Epithelial cell of proximal tubule (primary cell): ENCODE data around the gene NUP155. TPM values are rescaled to one million over a fixed set of nuclear protein-coding genes. Genes with fewer than 3 reads are reported as not detected.
"Not testable (repeated sequence)": the region's sequence is repeated elsewhere in the genome, so short reads cannot be mapped to it uniquely, and the experiment has no call there.

Source experiments
- DNase-seq: peaks from one replicate; pipeline ENCODE4 v3.0.0-alpha.2; 2011; ENCODE audit warnings: low read depth
- H3K4me3 ChIP-seq: 2 replicates; pipeline ENCODE4 v1.5.1; 2011; ENCODE audit warnings: low read depth, mild to moderate bottlenecking, low read length
- total RNA-seq: library from RNA; depleted of rRNA; stranded (reverse); fragments of >200 nt; gene quantifications from 2 replicates; pipeline ENCODE4 v1.2.3, GENCODE V29; 2015
- TF ChIP-seq, protein P1 (sequence below): conservative IDR thresholded peaks from 2 replicates; pipeline ENCODE4 v1.5.1; 2012; ENCODE audit warnings: low read depth, mild to moderate bottlenecking, low read length

NUP155 gene
- total RNA-seq, 1 donor from 2014 or later, result 28.4 TPM

DNA sequence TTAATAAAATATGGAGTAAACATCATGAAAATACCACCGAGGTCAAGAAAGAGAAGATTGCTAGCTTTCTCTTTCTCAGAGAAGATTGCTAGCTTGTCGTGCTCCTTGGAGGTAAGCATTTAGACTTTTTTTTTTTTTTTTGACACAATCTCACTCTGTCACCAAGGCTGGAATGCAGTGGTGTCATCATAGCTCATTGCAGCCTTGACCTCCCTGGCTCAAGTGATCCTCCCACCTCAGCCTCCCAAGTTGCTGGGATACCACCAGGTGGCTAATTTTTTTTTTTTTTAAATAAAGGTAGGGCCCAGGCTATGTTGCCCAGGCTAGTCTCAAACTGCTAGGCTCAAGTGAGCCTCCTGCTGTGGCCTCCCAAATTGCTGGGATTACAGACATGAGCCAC lies 95.4 kb downstream of the NUP155 start:
- no peak overlapping the region for H3K4me3 ChIP-seq
- TF ChIP-seq, protein P1, sequence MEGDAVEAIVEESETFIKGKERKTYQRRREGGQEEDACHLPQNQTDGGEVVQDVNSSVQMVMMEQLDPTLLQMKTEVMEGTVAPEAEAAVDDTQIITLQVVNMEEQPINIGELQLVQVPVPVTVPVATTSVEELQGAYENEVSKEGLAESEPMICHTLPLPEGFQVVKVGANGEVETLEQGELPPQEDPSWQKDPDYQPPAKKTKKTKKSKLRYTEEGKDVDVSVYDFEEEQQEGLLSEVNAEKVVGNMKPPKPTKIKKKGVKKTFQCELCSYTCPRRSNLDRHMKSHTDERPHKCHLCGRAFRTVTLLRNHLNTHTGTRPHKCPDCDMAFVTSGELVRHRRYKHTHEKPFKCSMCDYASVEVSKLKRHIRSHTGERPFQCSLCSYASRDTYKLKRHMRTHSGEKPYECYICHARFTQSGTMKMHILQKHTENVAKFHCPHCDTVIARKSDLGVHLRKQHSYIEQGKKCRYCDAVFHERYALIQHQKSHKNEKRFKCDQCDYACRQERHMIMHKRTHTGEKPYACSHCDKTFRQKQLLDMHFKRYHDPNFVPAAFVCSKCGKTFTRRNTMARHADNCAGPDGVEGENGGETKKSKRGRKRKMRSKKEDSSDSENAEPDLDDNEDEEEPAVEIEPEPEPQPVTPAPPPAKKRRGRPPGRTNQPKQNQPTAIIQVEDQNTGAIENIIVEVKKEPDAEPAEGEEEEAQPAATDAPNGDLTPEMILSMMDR, result no peak
- no peak for DNase-seq

DNA sequence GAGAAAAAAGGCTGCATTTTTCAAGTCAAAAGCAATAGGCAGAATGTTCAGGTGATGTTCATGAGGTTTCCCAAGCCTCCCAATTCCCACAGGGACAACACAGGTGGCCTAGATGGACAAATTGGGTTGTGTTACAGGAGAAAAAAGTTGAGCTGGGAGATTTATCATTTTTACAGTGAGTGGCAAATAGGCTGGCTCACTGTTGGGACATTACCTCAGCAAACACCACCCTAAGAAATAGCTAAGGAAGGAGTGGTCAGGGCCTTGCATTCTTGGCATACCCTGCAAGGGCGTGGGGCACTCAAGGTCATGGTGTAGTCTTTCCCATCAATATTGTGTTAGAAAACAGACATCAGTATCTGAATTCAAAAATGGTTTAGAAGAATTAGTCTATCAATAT lies 98.4 kb downstream of the NUP155 start:
- H3K4me3 ChIP-seq, result no peak overlapping the region
- TF ChIP-seq, protein P1, result no peak
- peak; percentile 38 for DNase-seq

DNA sequence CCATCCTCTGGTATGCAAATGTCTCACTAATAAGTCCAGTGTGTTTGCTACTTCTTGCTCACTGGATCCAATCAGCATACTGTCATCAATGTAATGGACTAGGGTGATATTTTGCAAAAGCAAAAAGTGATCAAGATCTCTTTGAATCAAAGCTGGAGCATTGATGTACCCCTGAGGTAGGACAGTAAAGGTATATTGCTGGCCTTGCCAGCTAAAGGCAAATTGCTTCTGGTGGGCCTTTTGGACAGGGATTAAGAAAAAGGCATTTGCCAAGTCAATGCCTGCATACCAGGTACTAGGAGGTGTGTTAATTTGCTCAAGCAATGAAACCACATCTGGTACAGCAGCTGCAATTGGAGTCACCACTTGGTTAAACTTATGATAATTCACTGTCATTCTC lies 102.8 kb downstream of the NUP155 start:
- not testable (repeated sequence) for DNase-seq, H3K4me3 ChIP-seq

DNA sequence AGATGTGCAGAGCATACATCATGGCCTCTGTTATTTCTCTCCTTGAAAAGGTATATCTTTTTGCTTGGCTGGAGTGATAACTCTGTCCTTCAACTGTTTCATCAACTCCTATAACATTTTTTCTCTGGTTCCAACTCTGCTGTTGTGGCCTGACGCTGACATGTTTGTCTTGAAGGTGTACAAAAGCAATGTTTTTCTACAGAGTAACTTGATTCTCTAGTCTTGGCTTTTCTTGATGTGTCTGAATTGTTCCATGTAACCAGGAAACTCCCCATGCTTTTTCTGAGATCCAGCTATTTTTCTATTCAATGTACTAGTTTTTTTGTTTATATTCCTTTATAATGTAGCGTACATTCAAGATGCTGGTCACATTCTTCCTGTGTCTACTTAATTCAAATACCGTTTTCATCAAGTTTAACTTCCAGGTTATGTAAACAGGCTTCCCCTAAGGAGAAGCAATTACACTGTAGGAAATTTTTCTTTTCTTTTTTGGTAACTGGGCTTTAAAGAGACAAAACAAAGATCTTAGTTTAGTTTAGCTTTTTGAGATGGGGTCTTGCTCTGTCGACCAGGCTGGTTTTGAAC lies 115.0 kb downstream of the NUP155 start:
- H3K4me3 ChIP-seq, result no peak overlapping the region
- no peak for DNase-seq
- TF ChIP-seq, protein P1, result no peak

DNA sequence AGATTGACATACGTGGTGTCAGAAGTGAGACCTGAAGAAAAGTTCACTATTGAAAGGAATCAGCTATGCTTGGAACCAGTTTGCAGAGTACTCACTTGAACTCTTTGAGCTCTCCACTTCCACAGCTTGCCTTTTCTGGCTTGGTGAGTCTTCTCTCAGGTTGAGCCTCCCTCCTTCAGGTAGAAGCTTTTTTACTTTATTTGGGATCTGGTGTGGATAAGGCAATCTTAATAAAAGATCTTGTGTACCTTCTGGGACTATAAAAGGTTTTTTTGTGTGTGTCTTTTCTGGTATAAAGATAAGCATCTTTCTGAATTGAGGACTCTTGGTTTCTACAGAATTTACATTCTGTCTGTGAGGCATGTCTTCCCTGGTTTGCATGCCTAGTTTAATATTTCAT lies 116.3 kb downstream of the NUP155 start:
- H3K4me3 ChIP-seq, result no peak overlapping the region
- DNase-seq, result no peak
- TF ChIP-seq, protein P1, result no peak

DNA sequence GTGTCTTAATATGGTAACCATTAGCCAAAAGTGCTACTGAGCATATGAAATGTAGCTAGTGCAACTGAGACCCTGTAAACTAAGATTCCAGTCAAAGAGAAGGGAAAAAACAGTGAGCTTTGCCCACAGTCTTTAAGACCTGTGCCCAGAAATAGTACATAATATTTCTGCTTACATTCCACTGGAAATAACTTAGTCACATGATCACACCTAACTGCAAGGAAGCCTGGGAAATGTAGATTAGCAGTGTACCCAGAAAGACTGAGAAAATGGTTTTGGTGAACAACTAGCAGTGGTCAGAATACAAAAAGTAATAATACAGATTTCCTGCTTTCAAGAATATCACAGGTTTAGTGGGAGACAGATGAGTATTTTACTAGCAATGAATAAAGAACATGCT lies 119.2 kb downstream of the NUP155 start:
- no peak for DNase-seq
- H3K4me3 ChIP-seq, result no peak overlapping the region

DNA sequence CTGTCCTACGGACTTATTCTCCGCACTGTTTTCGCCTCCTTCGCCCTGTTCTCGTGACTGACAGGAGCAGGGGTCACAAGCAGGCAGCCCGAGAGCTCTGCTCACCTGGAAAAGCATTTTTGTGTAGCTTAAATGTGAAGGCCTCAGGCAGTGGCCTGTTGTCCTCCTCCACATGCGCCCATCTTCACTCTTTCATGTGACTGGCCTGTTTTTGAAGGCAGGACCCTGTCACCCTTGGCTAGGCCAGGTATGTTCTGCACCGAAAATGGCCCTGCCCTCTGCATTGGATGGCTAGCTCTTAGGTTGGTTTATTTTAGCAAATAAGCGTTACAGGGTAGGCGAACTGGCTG lies 121.1 kb downstream of the NUP155 start:
- no peak for DNase-seq
- TF ChIP-seq, protein P1, result no peak
- peak overlapping the region; percentile 72 for H3K4me3 ChIP-seq

More for the DNA sequence above, 119.2 kb downstream of the NUP155 start:
- TF ChIP-seq, protein P1, result no peak
